Measurements from ENCODE around the gene ZC3H7A.

- TF ChIP-seq FOXM1 (CRISPR knock-in tag; IDR thresholded peaks at IDR 0.05), result no peak
- no peak for TF ChIP-seq HCFC1 (IDR thresholded peaks at IDR 0.05; ENCODE audit: low read depth, low read length)
- TF ChIP-seq JUND (CRISPR knock-in tag; IDR thresholded peaks at IDR 0.05), result no peak
- no peak for TF ChIP-seq IKZF5 (CRISPR knock-in tag; IDR thresholded peaks at IDR 0.05)
- TF ChIP-seq CTCF (CRISPR knock-in tag; IDR thresholded peaks at IDR 0.05), result no peak
- TF ChIP-seq ZBTB37 (CRISPR knock-in tag; IDR thresholded peaks at IDR 0.05), result peak; percentile 43; the same call in 1 of the 2 replicates
Observed at GRCh38 chr16:11824362-11824761, 27.3 kb upstream of the ZC3H7A start.

Measured in HepG2 (cell line).